Thyroid gland (tissue), 4 donors: ENCODE data around the gene MIER2. TPM values are rescaled to one million over a fixed set of nuclear protein-coding genes. Genes with fewer than 3 reads are reported as not detected.
A peak's percentile ranks its signal among the peaks of the same experiment; 100 is the strongest.

Experiments
- DNase-seq, 2 donors: peaks; one replicate each; pipeline ENCODE4 v3.0.0-alpha.2; 2019
- H3K27ac ChIP-seq, 3 donors: fragments of 200-600 bp; sonication (generic); 1 replicate in 2 of 3; 2 replicates in 1 of 3; pipeline ENCODE4 v1.5.1; 2016 to 2019; ENCODE audit warnings: mild to moderate bottlenecking in 1 of 3, moderate library complexity in 1 of 3
- H3K27me3 ChIP-seq: fragments of 200-600 bp; sonication (generic); one replicate; pipeline ENCODE4 v1.5.1; 2019
- H3K36me3 ChIP-seq, 2 donors: fragments of 200-600 bp; sonication (generic); one replicate each; pipeline ENCODE4 v1.5.1; 2016 to 2019
- H3K4me1 ChIP-seq, 2 donors: fragments of 200-600 bp; sonication (generic); one replicate each; pipeline ENCODE4 v1.5.1; 2017 to 2019
- H3K4me3 ChIP-seq, 3 donors: fragments of 200-600 bp; sonication (generic); replicated peaks in 1 of 3; 1 replicate in 2 of 3; 2 replicates in 1 of 3; pipeline ENCODE4 v1.5.1; 2016; ENCODE audit warnings: mild to moderate bottlenecking in 1 of 3
- H3K9me3 ChIP-seq: fragments of 200-600 bp; sonication (generic); one replicate; pipeline ENCODE4 v1.5.1; 2017
- POLR2A ChIP-seq, 2 donors: fragments of 450-650 bp; IDR thresholded peaks; one replicate each; pipeline ENCODE4 v1.6.1; 2017; ENCODE audit warnings: antibody characterized with exemption in 2 of 2, mild to moderate bottlenecking in 2 of 2, moderate library complexity in 1 of 2
- WGBS, 2 donors: methylation state at CpG; one replicate each; pipeline ENCODE4 v1.1.5; 2017; 5-methylcytosine and 5-hydroxymethylcytosine counted together
- intact Hi-C: fragments of 100-400 bp; cut with DNase I; formaldehyde crosslinking; loops from one replicate; pipeline ENCODE4 v1.15.1; 2023
- total RNA-seq, 4 donors: library from RNA; depleted of rRNA; stranded (reverse); fragments of >200 nt; gene quantifications; one replicate each; pipeline ENCODE4 v1.2.3, GENCODE V29; 2016
- TF ChIP-seq, protein P1 (sequence below), 6 experiments: fragments of 200-600 bp in 3 of 6; fragments of 450-650 bp in 3 of 6; sonication (generic) in 3 of 6; IDR thresholded peaks; one replicate each; pipeline ENCODE4 v1.5.1; 2016 to 2019; ENCODE audit warnings: antibody characterized with exemption in 6 of 6, mild to moderate bottlenecking in 2 of 6, inconsistent platforms in 1 of 6, moderate library complexity in 1 of 6

Gene MIER2
- total RNA-seq, 4 donors from 2014 or later: 9.0 to 20.1 (median 11.2) TPM

- H3K4me3 ChIP-seq: no peak overlapping the region
- no peaks in the 10 kb centered on the region for H3K4me1 ChIP-seq
- no peak for TF ChIP-seq POLR2A (IDR thresholded peaks at IDR 0.05)
- TF ChIP-seq, protein P1, sequence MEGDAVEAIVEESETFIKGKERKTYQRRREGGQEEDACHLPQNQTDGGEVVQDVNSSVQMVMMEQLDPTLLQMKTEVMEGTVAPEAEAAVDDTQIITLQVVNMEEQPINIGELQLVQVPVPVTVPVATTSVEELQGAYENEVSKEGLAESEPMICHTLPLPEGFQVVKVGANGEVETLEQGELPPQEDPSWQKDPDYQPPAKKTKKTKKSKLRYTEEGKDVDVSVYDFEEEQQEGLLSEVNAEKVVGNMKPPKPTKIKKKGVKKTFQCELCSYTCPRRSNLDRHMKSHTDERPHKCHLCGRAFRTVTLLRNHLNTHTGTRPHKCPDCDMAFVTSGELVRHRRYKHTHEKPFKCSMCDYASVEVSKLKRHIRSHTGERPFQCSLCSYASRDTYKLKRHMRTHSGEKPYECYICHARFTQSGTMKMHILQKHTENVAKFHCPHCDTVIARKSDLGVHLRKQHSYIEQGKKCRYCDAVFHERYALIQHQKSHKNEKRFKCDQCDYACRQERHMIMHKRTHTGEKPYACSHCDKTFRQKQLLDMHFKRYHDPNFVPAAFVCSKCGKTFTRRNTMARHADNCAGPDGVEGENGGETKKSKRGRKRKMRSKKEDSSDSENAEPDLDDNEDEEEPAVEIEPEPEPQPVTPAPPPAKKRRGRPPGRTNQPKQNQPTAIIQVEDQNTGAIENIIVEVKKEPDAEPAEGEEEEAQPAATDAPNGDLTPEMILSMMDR (IDR thresholded peaks at IDR 0.05): no peak
- H3K27me3 ChIP-seq: no peaks in the 10 kb centered on the region
- 95% methylated on average over 15 to 19 of the region's 19 CpGs for WGBS, 2 donors
- intact Hi-C loops: no loop called here
- peaks cover 13 to 14% of the 10 kb centered on the region in 2 donors for H3K36me3 ChIP-seq
- H3K27ac ChIP-seq: no peak overlapping the region
- no peaks in the 10 kb centered on the region for H3K9me3 ChIP-seq
- DNase-seq: no peak
Measured at GRCh38 chr19:334296-335071, 10.1 kb downstream of the MIER2 start.

DNA sequence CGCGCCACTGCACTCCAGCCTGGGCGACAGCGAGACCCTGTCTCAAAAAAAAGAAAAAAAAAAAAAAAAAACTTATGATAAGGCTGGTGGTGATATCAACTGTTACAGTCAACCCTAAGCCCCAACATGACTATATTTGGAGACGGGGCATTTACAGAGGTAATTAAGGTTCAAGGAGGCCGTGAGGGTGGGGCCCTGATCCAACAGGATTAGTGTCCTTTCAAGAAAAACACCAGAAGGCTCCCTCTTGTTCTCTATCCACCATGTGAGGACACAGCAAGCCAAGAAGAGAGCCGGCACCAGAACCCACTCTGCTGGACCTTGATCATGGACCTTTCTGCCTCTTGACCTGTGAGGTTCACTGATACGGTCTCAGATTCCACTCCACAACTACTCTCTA is 14.1 kb downstream of the MIER2 start:
- peaks cover 49 to 50% of the 10 kb centered on the region in 2 donors for H3K36me3 ChIP-seq
- 97 to 99% methylated on average over 8 of the region's 8 CpGs for WGBS, 2 donors
- no peaks in the 10 kb centered on the region for H3K9me3 ChIP-seq
- intact Hi-C loops: no loop called here
- DNase-seq: no peak
- H3K4me3 ChIP-seq: no peak overlapping the region
- H3K27me3 ChIP-seq: no peaks in the 10 kb centered on the region
- no peaks in the 10 kb centered on the region for H3K4me1 ChIP-seq
- TF ChIP-seq POLR2A (IDR thresholded peaks at IDR 0.05): no peak
- TF ChIP-seq, protein P1 (IDR thresholded peaks at IDR 0.05): no peak
- no peak overlapping the region for H3K27ac ChIP-seq

DNA sequence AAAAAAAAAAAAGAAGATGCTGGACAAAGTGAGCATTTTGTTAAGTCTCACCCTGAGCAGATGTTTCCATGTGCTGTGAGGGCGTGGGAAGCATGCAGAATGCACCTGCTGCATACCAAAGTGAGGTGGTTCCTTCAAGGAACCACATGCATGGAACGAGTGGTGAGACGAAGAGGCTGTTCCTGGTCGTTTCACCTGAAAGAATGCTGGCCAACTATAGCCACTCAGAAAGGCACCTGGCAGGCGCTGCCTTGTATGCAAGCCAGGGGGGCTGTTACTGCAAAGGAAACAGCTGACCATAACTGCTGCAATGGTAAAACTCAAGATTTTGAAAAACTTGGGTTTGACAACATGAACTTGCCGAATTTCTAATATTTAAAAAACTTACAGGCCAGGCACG is 14.7 kb downstream of the MIER2 start:
- H3K27me3 ChIP-seq: no peaks in the 10 kb centered on the region
- 69 to 88% methylated on average over 7 of the region's 7 CpGs for WGBS, 2 donors
- intact Hi-C loops: no loop called here
- H3K9me3 ChIP-seq: no peaks in the 10 kb centered on the region
- peaks cover 55% of the 10 kb centered on the region in 2 donors for H3K36me3 ChIP-seq
- peak in 1 of 2 donors; percentile 58 for DNase-seq
- H3K4me1 ChIP-seq: no peaks in the 10 kb centered on the region
- H3K4me3 ChIP-seq: no peak overlapping the region
- no peak for TF ChIP-seq POLR2A (IDR thresholded peaks at IDR 0.05)
- TF ChIP-seq, protein P1 (IDR thresholded peaks at IDR 0.05): no peak
- H3K27ac ChIP-seq: no peak overlapping the region

GRCh38 chr19:328025-328505 is 16.5 kb downstream of the MIER2 start:
- no peak overlapping the region for H3K27ac ChIP-seq
- no peaks in the 10 kb centered on the region for H3K4me1 ChIP-seq
- H3K4me3 ChIP-seq: no peak overlapping the region
- no peaks in the 10 kb centered on the region for H3K9me3 ChIP-seq
- no peaks in the 10 kb centered on the region for H3K27me3 ChIP-seq
- DNase-seq: no peak
- WGBS, 2 donors: 99% methylated on average over 4 of the region's 4 CpGs
- intact Hi-C loops: no loop called here
- TF ChIP-seq, protein P1 (IDR thresholded peaks at IDR 0.05): no peak
- no peak for TF ChIP-seq POLR2A (IDR thresholded peaks at IDR 0.05)
- peaks cover 57 to 60% of the 10 kb centered on the region in 2 donors for H3K36me3 ChIP-seq

DNA sequence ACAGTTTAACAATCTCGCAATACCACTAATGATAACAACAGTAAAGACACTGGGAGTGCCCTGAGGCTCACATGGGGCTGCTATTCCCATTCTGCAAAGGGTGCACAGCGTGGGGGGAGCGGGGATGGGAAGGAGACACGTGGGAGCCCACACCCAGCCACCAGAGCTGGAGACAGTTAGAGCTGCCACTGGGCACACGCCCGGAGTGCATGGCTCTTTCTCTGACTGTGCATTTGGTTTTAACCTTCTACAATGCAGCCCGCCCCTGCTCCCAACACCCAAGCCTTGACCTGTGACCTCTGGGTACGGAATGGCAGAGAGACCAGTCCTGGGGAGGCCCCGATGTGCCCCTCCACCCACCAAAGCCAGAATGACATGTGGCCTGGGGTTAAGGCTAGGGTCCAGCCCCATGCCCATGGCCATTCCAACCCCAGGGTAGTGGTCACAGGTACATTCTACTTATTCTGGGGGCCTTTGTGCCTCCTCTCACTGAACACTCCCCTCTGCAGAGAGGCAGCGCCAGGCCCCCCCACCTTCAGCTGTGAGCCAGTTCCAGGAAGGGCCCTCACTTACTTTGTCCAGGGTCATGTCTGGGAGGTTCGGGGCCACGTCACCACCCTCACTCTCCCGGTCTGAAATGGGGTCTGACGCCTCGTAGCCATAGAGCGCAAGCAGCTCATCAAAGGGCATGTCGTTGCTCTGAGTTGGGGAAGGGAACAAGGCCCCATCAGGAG is 17.1 kb downstream of the MIER2 start:
- no peaks in the 10 kb centered on the region for H3K4me1 ChIP-seq
- no peak for DNase-seq
- 98 to 99% methylated on average over 12 to 16 of the region's 17 CpGs for WGBS, 2 donors
- no peaks in the 10 kb centered on the region for H3K9me3 ChIP-seq
- H3K36me3 ChIP-seq: peaks cover 57 to 60% of the 10 kb centered on the region in 2 donors
- TF ChIP-seq POLR2A (IDR thresholded peaks at IDR 0.05): no peak
- TF ChIP-seq, protein P1 (IDR thresholded peaks at IDR 0.05): no peak
- intact Hi-C loops: no loop called here
- no peak overlapping the region for H3K4me3 ChIP-seq
- H3K27me3 ChIP-seq: no peaks in the 10 kb centered on the region
- no peak overlapping the region for H3K27ac ChIP-seq
